Activated T-helper 9 cell treated with anti-CD3 and anti-CD28 coated beads, Interleukin-2, amount 50 U/mL, for 16 hours (primary cell): ENCODE measurements around the gene TBC1D13.
"Not testable (repeated sequence)": the region's sequence is repeated elsewhere in the genome, so short reads cannot be mapped to it uniquely, and the experiment has no call there.

Experiments used
- DNase-seq: peaks from one replicate; pipeline ENCODE4 v3.0.0-alpha.2; 2020; ENCODE audit warnings: low read depth

The TBC1D13 gene

GRCh38 chr9:128847803-128848202 lies 60.8 kb downstream of the TBC1D13 start:
- DNase-seq = no peak

GRCh38 chr9:128851024-128851423 lies 64.0 kb downstream of the TBC1D13 start:
- DNase-seq = not testable (repeated sequence)

- not testable (repeated sequence) for DNase-seq
Observed at GRCh38 chr9:128851779-128852600, 64.9 kb downstream of the TBC1D13 start.

- not testable (repeated sequence) for DNase-seq
Observed at GRCh38 chr9:128852646-128853045, 65.6 kb downstream of the TBC1D13 start.

- not testable (repeated sequence) for DNase-seq
Observed at GRCh38 chr9:128854454-128854853, 67.4 kb downstream of the TBC1D13 start.

- DNase-seq = not testable (repeated sequence)
Observed at GRCh38 chr9:128858476-128858875, 71.4 kb downstream of the TBC1D13 start.
